GM20000 (cell line): ENCODE data around the gene TTC7B.

Experiments
- DNase-seq: peaks from one replicate; pipeline ENCODE4 v3.0.0; 2012; ENCODE audit warnings: low spot score
- TF ChIP-seq, protein P1 (sequence below): IDR thresholded peaks from 2 replicates; pipeline ENCODE4 v1.5.1; 2012; ENCODE audit warnings: mild to moderate bottlenecking, control low read depth; ENCODE audit errors: extremely low read depth, missing control alignments

TTC7B gene

DNA sequence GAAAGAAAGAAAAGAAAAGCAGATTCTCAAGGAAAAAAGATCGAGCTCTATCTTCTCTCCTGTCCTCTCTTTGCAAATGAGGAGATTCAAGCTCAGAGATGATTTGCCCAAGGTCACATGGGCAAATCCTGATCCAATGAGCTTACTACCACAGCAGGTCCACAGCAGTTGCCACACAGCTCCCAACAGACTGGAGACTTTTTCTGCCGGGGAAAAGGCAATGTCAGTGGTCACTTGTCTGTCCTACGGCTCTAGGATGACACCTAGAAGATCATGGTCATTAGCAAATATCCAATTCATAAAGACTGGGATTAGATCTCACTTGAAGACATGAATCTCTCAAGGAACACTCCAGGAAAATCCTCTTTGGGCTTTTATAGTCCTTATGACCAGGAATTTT lies 58.8 kb downstream of the TTC7B start:
- no peak for DNase-seq
- TF ChIP-seq, protein P1, sequence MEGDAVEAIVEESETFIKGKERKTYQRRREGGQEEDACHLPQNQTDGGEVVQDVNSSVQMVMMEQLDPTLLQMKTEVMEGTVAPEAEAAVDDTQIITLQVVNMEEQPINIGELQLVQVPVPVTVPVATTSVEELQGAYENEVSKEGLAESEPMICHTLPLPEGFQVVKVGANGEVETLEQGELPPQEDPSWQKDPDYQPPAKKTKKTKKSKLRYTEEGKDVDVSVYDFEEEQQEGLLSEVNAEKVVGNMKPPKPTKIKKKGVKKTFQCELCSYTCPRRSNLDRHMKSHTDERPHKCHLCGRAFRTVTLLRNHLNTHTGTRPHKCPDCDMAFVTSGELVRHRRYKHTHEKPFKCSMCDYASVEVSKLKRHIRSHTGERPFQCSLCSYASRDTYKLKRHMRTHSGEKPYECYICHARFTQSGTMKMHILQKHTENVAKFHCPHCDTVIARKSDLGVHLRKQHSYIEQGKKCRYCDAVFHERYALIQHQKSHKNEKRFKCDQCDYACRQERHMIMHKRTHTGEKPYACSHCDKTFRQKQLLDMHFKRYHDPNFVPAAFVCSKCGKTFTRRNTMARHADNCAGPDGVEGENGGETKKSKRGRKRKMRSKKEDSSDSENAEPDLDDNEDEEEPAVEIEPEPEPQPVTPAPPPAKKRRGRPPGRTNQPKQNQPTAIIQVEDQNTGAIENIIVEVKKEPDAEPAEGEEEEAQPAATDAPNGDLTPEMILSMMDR = no peak

DNA sequence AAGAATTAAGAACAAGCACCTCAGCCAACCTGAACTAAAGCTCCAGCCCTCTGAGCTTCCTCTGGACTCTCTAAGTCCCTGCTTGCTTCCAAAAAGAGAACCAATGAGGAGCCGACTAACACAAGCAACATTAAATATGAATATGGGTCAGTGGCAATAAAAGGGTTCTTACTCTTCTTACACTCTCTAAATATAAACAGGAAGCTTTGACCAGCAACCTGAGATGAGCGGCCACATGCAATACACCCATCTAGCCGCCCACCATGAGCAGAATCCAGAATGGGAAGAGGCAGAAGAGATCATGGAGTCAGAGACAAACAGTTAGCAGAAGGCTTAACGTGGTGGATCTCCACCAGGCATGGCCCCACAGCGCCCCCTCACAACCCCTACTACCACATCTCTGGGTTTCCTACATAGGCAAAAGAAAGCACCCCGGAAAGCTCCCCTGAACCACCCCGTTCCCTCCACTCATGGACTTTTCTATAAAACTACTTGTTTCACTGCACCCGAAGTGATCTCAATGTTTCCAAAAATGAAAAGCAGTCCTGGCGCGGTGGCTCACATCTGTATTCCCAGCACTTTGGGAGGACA lies 59.4 kb downstream of the TTC7B start:
- TF ChIP-seq, protein P1 = no peak

DNA sequence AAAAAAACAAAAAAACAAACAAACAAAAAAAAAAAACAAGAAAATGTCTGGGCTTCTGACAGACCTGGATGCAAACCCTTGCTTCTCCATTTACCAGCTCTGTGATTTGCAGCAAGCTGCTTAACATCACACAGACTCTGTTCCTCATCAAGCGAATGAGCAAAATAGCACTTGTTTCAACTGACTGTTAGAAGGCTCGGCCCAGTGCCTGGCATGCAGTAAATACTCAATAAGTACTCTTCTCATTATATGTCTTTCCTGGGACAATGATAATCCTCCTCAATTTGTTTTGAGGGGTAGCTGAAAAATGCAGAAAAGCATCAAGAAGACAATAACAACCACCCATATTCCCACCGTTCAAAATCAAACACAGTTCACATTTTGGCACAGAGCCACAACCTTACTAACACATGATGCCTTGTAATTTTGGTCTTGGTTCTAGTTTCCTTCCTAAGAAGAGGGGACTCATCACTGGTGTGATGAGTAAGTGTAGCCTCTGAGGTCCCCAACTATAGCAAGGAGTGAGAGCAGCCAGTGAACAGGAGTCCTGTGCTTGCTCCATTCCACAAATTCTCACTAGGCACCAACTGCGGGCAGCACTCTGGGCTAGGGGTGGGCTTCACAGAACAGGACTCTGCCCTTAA lies 60.4 kb downstream of the TTC7B start:
- DNase-seq = no peak

More for the DNA sequence above, 59.4 kb downstream of the TTC7B start:
- DNase-seq = no peak

DNA sequence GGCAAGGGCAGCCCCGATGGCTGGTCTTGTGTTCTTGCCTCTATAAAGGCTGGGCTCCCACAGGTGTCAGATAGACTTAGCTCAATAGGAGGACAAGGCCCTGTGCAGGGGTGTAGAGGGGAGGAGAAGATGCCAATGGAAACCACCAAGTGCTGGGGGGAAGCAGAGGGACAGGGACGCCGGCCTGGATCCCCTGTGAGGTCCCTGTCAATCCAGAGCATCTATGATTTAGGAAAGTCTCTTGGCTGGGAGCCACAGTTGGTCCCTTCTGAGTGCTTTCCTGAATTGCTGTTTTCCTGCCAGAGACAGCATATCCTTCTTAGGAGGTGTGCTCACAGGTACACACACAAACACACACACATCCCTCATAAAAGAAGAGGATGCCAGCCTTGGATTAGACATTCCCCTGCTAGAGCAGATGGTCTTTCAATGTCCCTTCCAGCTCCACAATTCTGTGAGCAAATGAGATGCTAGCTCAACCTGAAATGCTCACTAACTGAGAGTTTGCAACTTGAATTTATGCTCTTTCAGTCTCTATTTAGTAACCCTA lies 62.7 kb downstream of the TTC7B start:
- no peak for DNase-seq
- TF ChIP-seq, protein P1 = no peak

More for the DNA sequence above, 60.4 kb downstream of the TTC7B start:
- TF ChIP-seq, protein P1 = no peak

DNA sequence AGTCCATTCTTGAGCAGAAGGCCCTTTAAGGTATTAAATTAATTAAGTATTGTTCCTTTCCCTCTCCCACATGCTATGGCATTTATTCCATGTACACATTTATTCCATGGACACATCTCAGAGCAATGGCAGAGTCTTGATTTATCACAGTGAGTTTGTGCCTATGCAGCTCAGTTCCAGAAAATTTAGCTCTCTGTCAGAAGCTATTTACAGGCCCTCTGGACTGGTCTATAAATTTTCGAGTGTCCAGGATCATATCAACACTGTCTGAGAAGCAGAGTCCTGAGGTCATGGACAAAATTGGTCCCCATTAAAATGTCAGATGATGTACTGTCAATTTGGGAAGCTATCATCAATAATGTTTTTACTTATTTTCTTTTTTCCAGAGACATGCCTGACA lies 65.5 kb downstream of the TTC7B start:
- TF ChIP-seq, protein P1 = no peak
- no peak for DNase-seq

DNA sequence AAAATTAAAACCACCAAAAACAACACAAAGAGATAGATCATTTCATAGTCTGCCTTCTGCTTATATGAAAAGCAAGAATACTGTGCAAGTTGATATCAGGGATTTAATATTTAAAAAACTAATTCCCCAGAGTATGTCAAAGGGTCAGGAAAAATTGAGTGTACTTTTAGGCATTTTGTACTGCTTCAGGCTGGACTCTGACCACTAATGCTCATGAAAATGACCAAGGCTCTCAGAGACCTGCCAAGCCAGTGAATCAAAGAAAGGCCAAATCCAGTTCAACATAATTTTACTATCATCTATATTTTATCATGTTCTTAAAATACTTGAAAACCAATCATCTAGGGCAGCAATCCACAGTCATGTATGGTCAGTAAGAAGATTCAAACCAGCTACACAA lies 66.0 kb downstream of the TTC7B start:
- TF ChIP-seq, protein P1 = no peak
- no peak for DNase-seq

DNA sequence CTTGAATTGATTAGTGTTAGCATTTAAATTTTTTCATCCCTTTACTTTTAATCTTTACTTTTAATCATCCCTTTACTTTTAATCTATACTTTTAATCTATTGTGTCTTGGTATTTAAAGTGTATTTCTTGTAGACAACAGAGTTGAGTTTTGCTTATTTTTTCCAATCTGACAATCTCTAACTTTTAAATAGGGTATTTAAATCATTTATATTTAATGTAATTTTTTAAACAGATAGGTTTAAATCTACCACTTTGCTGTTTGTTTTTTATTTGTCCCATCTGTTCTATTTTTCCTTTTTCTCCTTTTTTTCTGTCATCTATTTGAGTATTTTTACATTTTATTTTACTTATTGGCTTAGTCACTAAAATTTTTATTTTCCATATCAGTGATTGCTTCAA lies 68.3 kb downstream of the TTC7B start:
- no peak for DNase-seq
- TF ChIP-seq, protein P1 = no peak
